GM18870 (cell line): ENCODE results near the gene LCT.
"Not testable (repeated sequence)": the region's sequence is repeated elsewhere in the genome, so short reads cannot be mapped to it uniquely, and the experiment has no call there.

Experiments used
- ATAC-seq: cut with Tn5 transposase; IDR thresholded peaks from one replicate; pipeline ENCODE4 v1.9.1; 2021; ENCODE audit warnings: moderate library complexity; ENCODE audit not compliant: unreplicated experiment

Gene LCT

DNA sequence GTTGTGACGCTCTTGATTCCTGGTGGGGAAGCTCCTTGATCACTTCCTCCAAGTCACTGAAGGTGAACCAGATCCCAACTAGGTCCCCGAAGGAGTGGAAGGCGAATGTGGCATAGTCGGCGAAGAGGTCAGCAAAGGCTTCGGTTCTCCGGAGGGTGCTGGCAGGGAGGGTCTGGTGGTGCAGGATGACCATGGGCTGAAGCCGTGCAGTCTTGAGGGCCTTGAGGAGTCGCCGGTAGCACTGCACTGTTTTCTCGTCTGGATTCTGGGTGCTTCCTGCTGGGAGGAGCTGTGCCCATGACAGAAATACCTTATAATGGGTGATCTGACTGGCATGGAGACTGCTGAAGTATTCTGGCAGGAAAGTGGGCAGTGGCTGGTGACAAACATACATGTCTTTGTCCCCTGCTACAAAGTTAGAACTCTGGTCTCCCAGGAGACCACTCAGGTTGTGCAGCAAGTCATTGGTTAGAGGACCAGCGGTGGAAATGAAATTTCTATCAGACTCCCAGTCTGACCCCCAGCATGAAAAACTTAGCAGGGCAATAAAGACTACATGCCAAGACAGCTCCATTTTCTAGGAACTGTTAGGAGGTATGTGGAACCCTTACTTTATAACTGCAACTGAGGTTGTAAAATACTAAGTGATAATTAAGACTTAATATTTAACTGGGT lies at the start of gene LCT:
Gene LCT (minus strand): TSS at position 589 of the 675 bp plus-strand sequence. CDS start 15 bp downstream, at position 574.
- no peak for ATAC-seq

DNA sequence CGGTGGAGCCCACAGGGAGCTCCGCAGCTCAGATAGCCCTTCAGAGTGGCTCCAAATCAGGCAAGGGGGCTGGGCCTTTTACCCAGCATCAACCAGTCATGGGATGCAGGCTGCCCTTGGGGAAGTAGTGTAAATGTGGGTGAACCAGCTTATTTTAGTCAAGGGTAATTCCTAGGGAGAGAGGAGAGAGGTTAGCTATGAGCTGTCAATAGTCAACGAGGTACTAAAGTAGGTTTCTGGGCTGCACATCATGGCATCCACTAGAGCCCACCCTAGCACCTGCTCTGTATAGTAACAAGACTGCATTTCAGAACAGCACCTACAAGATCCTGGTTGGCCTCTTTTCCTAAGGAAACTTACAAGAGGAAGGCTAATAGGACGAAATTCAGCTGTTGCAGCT lies 48.7 kb upstream of the LCT start:
- no peak for ATAC-seq

DNA sequence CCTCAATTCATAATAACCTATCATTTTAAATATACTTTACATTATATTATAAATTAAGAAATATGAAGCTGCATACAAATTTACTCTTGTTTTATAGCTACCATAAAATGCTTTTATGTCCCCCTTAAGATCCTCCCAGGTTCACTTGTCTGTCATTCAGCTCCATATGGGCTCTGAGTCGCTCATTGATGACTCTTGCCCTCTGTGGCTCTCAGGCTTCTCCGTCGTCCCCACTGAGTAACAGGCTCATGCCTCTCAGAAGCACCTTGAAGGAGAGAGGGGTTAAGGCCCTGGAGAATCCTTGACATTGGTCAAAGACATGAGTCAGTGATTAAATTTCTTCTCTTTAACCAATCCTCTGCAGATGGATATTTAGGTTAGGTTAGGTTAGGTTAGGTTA lies 45.4 kb upstream of the LCT start:
- ATAC-seq: no peak

DNA sequence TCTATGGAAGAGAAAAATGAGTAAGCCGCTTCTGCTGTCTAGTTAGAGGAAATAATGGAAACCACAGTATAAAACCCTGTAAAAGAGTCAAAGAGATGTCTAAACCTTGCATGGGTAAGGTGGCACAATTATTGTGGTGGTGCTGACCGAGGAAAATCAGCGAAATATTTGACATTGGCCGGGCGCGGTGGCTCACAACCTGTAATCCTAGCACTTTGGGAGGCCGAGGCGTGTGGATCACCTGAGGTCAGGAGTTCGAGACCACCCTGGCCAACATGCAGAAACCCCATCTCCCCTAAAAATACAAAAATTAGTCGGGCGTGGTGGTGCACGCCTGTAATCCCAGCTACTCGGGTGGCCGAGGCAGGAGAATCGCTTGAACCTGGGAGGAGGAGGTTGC lies 39.8 kb upstream of the LCT start:
- not testable (repeated sequence) for ATAC-seq

DNA sequence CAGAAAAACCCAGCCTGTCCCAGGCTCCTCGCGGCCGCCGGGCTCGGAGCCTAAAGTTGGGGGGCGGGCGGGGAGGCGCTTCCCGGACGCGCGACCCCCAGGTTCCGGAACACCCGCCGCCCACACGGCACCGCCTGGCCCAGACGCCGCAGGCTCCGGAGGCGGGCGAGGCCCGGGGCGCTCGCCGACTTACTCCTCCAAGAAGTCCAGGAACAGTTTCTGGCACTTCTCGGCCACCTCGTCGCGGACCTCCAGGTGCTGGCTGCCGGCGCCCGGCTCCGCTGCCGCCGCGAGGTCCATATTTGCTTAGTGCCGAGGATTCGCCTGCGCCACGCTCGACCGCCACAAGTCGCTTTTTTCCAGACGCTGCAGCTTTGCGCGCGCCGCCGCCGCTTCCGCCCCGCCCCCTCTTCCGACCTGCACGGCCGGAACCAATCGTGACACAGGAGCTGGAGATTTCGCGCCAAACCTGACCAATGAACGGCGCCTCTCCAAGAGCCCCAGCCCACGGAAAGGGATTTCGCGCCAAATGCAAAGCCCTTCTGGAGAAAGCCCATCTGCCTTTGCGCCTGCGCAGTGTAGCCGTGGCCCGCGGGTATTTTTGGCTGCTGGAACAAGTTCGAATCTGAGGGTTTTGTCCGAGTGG lies 39.2 kb upstream of the LCT start, which contains the start of gene MCM6:
Gene MCM6 (minus strand): TSS at position 378 of the 646 bp plus-strand sequence. CDS start 78 bp downstream, at position 300.
- peak; percentile 88 for ATAC-seq

DNA sequence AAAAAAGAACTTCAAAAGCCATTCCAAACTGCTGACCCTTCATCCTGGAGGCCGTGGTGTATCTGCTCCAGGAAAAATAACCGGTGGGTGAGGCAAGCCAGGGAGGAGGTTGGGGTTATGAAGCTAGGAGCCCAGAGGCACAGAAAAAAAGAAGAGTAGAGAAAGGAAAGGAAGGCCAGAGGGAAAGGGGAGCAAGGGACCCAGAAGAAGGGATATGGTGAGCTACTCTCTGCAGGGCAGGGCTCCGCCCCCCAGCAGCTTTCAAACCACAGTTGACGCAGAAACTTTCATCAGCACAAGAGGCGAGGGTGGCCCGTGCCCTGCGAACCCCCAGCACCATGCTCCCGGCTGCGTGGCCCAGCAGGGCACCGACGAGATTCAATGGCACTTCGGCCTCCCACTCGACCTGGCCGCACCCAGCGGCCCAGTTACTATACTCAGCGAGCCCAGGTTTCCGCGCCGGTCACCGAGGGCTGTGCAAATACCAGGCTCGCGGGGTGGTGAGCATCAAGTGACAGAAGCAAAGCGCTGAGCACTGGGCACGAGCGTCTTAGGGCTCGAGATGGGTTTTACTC lies 38.6 kb upstream of the LCT start:
- ATAC-seq: peak; percentile 56

DNA sequence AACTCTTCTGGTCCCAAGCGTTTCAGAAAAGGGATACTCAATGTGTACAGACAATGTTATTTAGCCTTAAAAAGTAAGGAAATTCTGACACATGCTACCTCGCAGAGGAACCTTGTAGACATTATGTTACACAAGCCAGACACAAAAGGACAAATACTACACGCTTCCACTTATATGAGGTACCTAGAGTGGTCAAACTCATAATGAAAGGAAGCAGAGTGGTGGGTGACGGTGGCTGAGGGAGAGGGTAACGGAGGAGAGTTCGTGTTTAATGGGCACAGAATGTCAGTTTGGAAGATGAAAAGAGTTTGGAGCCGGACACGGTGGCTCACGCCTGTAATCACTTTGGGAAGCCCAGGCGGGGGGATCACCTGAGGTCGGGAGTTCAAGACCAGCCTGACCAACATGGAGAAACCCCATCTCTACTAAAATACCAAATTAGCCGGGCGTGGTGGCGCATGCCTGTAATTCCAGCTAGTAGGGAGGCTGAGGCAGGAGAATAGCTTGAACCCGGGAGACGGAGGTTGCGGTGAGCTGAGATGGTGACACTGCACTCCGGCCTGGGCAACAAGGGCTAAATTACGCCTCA lies 37.9 kb upstream of the LCT start:
- no peak for ATAC-seq

DNA sequence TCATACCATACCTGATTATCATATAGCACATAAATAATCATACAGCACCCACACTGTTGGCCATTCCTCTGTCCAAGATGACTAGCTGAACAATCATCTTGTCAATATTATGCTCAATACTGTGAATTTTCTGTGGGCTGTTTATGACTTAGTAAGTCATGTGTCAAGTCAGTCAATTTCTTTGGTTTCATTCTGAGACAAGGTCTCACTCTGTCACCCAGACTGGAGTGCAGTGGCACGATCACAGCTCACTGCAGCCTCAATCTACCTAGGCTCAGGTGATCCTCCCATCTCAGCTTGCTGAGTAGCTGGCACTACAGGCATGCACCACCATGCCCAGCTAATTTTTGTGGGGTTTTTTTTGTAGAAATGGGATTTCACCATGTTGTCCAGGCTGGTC lies 33.6 kb upstream of the LCT start:
- peak; percentile 70 for ATAC-seq

DNA sequence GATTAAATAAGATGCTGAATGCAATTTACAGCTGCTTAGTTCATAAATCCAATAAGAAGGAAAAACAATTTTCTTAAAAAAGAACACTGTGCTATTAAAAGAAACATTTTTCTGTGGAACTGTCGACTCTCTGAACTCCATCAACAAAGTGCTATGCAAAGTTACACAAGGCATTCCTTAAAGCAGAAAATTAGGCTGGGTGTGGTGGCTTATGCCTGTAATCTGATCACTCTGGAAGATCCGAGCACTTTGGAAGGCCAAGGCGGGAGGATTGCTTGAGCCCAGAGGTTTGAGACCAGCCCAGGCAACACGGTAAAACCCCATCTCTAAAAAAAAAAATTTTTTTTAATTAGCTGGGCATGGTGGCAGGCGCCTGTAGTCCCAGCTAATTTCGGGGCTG lies 26.2 kb upstream of the LCT start:
- ATAC-seq: no peak

DNA sequence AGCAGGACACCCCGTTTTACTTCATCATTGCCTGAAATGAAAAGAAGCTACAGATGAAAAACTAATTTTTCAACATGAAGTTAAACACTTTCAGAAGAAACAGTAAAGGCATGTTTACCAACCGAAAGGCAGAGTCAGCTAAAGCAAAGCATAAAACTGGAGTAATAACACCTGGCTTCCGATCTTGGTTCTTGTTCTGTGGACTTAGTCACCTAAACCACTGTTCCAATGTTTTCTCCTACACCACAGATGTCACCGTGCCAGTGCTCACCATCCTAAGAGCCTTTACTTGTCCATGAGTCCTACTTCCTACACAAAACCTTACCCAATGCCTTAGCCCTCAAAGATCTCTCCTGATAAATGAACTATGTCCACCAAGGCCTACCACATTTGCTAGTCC lies 25.7 kb upstream of the LCT start:
- no peak for ATAC-seq

DNA sequence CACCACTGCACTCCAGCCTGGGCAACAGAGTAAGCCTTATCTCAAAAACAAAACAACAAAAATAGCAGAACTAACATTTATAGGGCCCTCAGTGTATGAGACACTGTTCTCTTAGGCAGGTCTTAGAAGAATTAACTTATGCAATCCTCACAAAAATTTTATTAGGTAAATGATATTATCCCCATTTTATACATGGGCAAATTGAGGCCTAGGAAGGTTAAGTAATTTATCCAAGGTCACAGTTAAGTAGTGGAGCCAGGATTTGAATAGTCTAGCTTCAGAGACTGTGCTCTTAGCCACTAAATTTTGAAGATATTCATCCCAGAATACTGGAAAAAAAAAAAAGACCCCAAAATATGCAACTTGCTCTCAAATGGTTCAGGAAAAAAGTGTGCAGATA lies 16.4 kb upstream of the LCT start:
- ATAC-seq: no peak

DNA sequence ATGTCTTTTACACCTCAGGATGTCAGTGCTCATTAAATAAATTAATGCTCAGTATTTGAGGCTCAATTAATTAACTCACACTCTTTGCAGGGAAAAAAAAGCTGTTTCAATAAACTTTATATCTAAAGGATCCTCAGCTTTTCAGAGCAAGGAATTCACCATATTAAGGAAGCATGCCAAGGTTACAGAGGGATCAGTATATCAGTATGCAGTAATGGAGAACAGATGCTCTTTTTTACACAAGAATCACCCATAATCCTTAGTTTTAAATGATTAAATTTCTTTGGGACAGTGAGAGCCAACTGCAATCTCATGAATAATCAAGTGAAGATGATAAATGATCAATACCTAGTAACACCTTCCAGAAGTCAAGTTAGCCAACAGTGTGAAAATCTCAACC lies 14.9 kb upstream of the LCT start:
- ATAC-seq: no peak

DNA sequence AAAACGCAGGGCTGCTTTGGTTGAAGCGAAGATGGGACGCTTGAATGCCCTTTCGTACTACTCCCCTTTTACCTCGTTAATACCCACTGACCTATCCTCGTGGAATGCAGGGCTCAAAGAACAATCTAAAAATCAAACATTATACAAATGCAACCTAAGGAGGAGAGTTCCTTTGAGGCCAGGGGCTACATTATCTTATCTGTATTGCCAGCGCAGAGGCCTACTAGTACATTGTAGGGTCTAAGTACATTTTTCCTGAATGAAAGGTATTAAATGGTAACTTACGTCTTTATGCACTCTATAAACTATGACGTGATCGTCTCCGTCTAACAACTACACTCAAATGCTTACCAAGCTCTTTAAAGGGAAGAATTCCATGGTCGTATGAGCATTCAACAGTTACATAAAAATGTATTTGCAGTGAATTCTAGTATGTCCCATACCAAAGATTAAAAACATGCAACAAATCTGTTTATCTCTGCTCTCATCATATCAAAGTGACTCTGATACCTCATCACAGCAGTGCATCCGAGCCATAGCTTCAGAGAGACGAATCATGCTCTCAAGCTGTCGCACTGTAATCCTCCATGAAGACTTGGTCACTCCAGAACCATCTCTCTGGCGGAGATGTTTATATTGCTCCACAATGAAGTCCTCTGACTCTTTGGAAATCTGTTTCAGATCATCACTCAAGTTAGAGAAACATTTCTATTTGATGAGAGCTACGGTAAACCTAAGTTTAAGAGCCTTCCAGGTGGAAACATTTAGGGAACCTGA lies 14.1 kb upstream of the LCT start:
- ATAC-seq: no peak

DNA sequence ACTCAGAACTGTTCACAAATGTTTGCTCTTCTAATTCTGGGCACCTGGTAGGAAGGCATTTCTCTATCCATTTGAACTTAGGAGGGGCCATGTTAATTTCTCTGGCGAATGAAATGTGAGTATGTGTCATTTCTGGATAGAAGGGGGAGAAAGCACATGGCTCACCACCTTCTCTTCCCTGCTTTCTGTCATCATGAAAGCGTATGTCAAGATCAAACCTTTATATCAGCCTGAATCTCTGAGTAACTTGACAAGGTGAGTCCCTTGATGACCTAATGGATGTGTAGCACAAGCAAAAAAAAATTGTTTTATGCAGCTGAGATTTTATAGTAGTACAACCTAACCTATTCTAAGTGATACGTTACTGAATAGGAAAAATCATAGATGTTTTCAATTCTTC lies 12.1 kb upstream of the LCT start:
- no peak for ATAC-seq

DNA sequence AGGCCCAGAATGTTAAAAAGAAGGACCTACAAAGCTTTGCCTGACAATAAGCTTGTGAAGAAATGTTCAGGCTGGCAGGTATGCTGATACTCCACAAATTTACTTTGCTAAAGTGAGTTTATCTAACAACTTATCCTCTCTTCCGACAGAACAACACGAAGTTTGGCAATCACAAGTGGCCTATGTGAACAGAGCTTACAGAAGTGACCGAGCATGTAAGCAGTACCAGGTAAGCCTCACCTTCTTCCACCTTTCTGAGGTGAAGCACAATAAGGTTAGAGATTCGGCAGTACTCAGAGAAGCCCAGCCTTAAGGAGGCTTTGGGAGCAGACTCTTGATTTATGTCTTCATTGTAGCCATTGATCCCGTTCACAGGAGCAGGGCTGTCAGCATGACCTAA lies 9.0 kb upstream of the LCT start:
- ATAC-seq: no peak

DNA sequence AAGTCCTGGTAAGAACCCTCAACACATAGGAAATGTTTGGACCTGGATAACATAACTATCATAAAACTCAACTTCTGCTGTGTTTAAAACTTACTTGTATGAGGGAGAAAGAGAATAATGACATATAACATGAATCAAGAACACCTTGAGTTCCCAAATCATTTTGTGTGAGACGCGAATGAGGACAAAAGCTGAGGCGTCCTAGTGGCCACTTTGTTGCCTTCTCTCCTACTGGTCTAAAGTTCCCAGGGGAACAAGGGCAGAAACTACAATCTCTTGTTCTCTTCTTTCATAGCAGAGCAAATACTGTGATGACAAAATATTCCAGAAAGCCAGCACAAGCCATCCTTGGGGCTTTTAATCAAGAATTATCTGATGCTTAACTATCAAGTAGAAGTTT lies 8.3 kb upstream of the LCT start:
- no peak for ATAC-seq

DNA sequence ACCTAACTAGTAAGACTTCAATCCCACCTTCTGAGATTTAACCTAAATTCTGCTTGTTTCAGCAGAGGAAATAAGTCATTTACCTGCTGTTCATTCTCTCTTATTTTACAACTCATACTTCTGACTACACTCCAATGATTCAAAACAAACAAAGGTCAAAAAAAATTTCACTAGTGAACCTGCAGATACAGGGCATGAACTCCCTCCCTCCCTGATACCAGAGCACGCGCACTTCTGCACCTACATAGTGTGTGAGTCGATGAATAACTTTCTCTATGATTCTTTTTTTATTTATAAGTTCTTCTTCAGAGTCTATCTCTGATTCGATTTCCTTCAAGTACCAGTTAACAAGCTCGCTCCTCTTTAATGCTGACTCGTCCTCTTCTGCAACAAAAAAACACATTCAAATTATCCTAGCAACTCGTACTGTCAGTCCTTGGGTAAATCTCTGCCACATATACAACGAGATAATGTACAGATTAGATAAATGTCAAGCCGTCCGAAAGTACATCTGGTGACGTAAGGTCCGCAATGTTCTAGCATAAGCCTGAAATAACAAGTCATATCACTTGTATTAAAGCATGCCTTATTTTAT lies 7.4 kb upstream of the LCT start:
- no peak for ATAC-seq

DNA sequence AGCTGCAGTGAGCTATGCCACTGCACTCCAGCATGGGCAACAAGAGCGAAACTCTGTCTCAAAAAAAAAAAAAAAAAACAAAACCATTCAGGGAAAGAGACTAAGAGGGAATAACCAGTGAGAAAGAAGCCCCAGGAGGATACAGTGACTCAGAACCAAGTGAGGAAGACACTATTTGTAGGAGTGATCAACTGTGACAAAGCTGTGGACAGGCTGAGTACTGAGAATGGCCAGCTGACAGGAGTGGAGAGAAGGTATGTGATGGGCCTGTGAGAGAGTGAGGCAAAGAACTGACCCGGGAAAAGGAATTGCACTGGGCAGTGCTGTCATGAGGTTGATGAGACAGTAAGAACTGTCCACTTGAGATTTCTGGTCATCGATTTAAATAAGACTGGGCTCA lies 6.7 kb upstream of the LCT start:
- ATAC-seq: no peak

DNA sequence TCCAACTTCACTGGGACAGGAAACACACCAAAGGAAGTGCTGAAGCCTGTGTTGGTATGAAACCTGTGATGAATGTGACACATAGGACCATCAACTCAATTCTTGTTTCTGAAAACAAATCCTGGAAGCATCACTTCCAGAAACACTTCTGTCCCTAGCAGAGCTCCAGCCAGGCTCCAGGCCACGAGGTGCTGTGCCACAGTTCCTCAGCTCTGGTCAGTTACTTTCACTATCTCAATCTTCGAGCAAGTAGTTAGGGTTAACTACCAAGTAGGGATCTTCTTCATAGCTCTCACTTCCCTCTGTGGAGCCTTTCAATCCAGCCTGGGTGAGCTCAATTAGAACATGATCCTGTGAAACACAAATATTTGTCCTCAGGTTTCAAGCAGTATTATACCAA lies 3.6 kb upstream of the LCT start:
- no peak for ATAC-seq

DNA sequence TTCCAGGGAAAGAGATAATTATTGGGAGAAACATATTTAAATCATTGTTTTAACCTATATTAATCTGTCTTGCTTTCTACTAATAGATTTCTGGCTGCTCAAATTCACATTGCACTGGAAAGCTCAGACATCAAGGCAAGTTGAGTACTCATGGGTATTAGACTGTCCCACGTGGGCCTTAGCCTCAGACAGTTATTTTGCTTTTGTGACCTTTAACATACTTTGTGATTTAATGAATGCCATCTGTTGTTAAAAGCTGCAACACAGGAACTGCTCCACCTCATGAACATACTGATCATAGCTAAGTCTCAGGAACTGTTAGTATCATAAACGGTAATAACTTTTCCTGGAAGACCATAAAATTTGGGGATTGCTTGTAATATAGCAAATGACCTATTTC lies 2.7 kb upstream of the LCT start:
- no peak for ATAC-seq

DNA sequence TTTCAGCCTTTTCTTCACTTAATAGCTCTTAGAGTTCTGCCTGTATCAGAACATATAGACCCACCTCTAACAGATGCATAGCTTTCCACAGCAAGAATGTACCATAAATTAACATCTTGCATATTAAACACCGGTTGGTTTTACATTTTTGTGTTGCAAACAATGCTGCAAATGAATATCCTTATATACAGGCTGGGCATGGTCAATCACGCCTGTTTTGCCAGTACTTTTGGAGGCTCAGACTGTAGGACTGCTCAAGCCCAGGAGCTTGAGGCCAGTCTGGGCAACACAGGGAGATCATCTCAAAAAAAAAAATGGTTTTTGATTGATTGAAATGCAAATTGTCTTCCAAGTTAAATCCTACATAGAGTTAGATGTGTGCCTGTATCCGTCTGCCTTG lies 1.5 kb upstream of the LCT start:
- no peak for ATAC-seq
